ENCODE results near the gene PON1. TPM values are rescaled to one million over a fixed set of nuclear protein-coding genes. Genes with fewer than 3 reads are reported as not detected.

PON1 gene
- polyA plus RNA-seq, 1 donor from 2014 or later: 0.25 TPM

DNA sequence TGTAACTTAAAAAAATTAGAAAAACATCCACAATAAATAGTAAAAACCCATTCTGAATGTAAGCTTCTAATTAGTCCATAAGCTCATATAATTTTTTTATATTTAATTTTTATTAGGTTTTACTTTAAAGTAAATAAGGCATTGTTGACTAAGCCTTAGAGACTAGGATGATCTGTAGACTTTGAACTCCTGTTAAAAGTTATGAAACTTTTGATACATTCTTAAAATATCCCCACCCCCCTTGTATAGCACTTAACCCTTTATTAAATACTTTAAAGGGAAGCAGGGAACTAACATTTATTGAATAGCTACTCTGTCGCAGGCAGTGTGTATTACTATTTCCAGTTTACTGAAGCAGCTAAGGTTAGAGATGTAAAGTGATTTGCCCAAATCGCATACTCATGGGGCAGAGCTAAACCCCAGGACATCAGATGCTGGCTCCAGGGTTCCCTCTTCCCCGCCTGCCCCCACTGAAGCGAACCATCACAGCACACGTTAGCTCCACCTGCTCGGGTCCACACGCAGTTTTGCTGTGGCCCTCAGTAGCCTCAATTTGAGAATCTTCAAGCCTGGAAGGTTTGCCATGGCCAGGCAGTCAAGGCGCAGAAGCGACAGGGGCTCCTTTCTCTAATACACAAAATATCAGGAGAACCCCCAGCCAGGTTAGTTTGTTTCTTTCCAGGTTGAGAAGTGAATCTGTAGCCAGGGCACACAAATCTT lies 762 bp downstream of the PON1 start:
- Histone ChIP-seq H3K9ac (ENCODE audit: low read length) (no peak overlapping the region), H3K36me3 (ENCODE audit: insufficient read depth, low read length) (no peaks in the 10 kb centered on the region), H3K4me2 (ENCODE audit: low read length) (no peak overlapping the region), H4K20me1 (ENCODE audit: insufficient read depth) (no peaks in the 10 kb centered on the region), H3K9me3 (ENCODE audit: low read length) (no peaks in the 10 kb centered on the region), H3K27me3 (ENCODE audit: insufficient read depth, low read depth, low read length) (no peaks in the 10 kb centered on the region), H3K9me2 (ENCODE audit: insufficient read depth, low read length) (no peaks in the 10 kb centered on the region), H3K79me2 (replicated peaks; ENCODE audit: insufficient read depth, low read length) (no peaks in the 10 kb centered on the region), H3F3A (ENCODE audit: insufficient read depth, low read length, poor library complexity, severe bottlenecking) (no peaks in the 10 kb centered on the region), H2AFZ (ENCODE audit: low read depth, low read length) (no peak overlapping the region), H3K4me3 (ENCODE audit: low read length) (no peak overlapping the region), H3K27ac (ENCODE audit: low read length) (peak overlapping the region; percentile 86)
- TF ChIP-seq SMC3 (conservative IDR thresholded peaks at IDR 0.05; ENCODE audit: poor library complexity) (no peak), EZH2 (IDR thresholded peaks at IDR 0.05; ENCODE audit: borderline replicate concordance, insufficient read depth, low read length, poor library complexity, severe bottlenecking) (no peak), POLR2AphosphoS5 (IDR thresholded peaks at IDR 0.05) (no peak), EP300 (conservative IDR thresholded peaks at IDR 0.05; ENCODE audit: poor library complexity, severe bottlenecking) (no peak), MXI1 (conservative IDR thresholded peaks at IDR 0.05; ENCODE audit: poor library complexity, severe bottlenecking) (no peak)
- TF ChIP-seq, protein P1, sequence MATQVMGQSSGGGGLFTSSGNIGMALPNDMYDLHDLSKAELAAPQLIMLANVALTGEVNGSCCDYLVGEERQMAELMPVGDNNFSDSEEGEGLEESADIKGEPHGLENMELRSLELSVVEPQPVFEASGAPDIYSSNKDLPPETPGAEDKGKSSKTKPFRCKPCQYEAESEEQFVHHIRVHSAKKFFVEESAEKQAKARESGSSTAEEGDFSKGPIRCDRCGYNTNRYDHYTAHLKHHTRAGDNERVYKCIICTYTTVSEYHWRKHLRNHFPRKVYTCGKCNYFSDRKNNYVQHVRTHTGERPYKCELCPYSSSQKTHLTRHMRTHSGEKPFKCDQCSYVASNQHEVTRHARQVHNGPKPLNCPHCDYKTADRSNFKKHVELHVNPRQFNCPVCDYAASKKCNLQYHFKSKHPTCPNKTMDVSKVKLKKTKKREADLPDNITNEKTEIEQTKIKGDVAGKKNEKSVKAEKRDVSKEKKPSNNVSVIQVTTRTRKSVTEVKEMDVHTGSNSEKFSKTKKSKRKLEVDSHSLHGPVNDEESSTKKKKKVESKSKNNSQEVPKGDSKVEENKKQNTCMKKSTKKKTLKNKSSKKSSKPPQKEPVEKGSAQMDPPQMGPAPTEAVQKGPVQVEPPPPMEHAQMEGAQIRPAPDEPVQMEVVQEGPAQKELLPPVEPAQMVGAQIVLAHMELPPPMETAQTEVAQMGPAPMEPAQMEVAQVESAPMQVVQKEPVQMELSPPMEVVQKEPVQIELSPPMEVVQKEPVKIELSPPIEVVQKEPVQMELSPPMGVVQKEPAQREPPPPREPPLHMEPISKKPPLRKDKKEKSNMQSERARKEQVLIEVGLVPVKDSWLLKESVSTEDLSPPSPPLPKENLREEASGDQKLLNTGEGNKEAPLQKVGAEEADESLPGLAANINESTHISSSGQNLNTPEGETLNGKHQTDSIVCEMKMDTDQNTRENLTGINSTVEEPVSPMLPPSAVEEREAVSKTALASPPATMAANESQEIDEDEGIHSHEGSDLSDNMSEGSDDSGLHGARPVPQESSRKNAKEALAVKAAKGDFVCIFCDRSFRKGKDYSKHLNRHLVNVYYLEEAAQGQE (IDR thresholded peaks at IDR 0.05; ENCODE audit: borderline replicate concordance): no peak
- TF ChIP-seq, protein P2, sequence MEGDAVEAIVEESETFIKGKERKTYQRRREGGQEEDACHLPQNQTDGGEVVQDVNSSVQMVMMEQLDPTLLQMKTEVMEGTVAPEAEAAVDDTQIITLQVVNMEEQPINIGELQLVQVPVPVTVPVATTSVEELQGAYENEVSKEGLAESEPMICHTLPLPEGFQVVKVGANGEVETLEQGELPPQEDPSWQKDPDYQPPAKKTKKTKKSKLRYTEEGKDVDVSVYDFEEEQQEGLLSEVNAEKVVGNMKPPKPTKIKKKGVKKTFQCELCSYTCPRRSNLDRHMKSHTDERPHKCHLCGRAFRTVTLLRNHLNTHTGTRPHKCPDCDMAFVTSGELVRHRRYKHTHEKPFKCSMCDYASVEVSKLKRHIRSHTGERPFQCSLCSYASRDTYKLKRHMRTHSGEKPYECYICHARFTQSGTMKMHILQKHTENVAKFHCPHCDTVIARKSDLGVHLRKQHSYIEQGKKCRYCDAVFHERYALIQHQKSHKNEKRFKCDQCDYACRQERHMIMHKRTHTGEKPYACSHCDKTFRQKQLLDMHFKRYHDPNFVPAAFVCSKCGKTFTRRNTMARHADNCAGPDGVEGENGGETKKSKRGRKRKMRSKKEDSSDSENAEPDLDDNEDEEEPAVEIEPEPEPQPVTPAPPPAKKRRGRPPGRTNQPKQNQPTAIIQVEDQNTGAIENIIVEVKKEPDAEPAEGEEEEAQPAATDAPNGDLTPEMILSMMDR (IDR thresholded peaks at IDR 0.05; ENCODE audit: poor library complexity, severe bottlenecking): no peak

DNA sequence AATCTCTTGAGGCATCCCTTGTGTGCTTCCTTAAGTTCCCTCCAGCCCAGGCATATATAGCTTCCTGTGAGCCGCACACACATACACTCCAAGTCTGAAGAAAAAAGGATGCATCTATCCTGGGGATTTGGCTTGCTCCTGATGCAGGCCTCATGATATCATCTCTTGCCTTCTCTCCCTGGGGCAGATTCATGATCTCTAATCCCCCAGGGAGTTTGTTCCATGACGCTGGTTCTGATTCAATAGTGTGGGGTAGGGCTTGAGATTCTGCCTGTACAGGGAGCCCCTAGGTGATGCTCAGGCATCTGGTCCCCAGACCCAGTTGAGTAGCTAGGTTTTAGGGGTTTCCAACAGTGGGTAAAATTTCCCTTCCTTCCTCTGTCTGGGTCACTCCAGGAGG lies 1.5 kb downstream of the PON1 start:
- no peak overlapping the region for H3K4me2 ChIP-seq (ENCODE audit: low read length)
- TF ChIP-seq SMC3 (conservative IDR thresholded peaks at IDR 0.05; ENCODE audit: poor library complexity) (no peak), TAF1 (IDR thresholded peaks at IDR 0.05; ENCODE audit: low read depth) (no peak)
- no peak overlapping the region for H2AFZ ChIP-seq (ENCODE audit: low read depth, low read length)
- H3K9ac ChIP-seq (ENCODE audit: low read length): peak overlapping the region; percentile 15
- no peaks in the 10 kb centered on the region for H3K9me3 ChIP-seq (ENCODE audit: low read length)
- no peaks in the 10 kb centered on the region for H3K79me2 ChIP-seq (replicated peaks; ENCODE audit: insufficient read depth, low read length)
- no peaks in the 10 kb centered on the region for H4K20me1 ChIP-seq (ENCODE audit: insufficient read depth)
- H3K27me3 ChIP-seq (ENCODE audit: insufficient read depth, low read depth, low read length): no peaks in the 10 kb centered on the region
- no peaks in the 10 kb centered on the region for H3K9me2 ChIP-seq (ENCODE audit: insufficient read depth, low read length)
- H3K4me3 ChIP-seq (ENCODE audit: low read length): no peak overlapping the region
- no peaks in the 10 kb centered on the region for H3K36me3 ChIP-seq (ENCODE audit: insufficient read depth, low read length)
- H3F3A ChIP-seq (ENCODE audit: insufficient read depth, low read length, poor library complexity, severe bottlenecking): no peaks in the 10 kb centered on the region
- peak overlapping the region; percentile 86 for H3K27ac ChIP-seq (ENCODE audit: low read length)

All from neural cell (in vitro differentiated cells).